HG02884 (cell line): ENCODE results near the gene ALDOB.
A peak's percentile ranks its signal among the peaks of the same experiment; 100 is the strongest.

Experiments
- ATAC-seq: cut with Tn5 transposase; IDR thresholded peaks from one replicate; pipeline ENCODE4 v1.9.1; 2021; ENCODE audit warnings: mild to moderate bottlenecking, moderate library complexity; ENCODE audit not compliant: unreplicated experiment

The ALDOB gene

GRCh38 chr9:101457003-101457402, 21.4 kb upstream of the ALDOB start:
- ATAC-seq, result no peak

GRCh38 chr9:101455656-101456240, 20.2 kb upstream of the ALDOB start:
- no peak for ATAC-seq

DNA sequence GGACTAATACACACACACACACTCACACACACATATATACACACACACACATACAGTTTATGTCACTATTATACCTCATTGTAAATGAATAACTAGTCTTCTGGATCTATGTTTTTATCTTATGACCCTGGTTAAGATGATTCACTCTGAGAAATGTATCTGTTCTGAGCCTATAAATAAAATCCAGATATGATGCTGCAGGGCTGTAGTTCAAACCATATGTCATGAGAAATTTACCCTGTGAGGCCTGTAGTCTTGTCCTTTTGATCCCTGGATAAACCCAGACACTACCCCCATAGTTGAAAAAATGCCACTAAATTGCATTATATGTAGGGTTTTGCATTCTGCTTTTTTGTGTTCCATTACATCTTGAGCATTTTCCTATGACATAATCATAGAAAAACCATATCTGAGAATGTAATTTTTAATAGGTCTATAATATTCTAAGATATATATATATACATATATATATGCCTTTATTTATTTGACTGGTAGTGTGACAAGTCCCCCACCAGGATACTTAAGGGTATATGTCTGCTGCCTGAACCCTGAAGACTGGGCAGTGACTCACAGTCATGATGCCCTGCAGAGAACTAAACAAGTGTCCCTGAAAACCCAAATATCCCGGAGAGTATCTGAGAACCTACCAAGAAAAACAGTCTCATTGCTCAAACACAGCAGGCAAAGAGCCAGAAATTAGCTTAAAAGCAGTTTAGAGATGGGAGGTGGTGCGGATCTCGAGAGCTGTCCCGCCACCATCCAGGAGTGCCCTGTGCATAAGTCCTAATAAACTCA, 18.4 kb upstream of the ALDOB start:
- no peak for ATAC-seq

- no peak for ATAC-seq
Measured at GRCh38 chr9:101451498-101451897, 15.9 kb upstream of the ALDOB start.

DNA sequence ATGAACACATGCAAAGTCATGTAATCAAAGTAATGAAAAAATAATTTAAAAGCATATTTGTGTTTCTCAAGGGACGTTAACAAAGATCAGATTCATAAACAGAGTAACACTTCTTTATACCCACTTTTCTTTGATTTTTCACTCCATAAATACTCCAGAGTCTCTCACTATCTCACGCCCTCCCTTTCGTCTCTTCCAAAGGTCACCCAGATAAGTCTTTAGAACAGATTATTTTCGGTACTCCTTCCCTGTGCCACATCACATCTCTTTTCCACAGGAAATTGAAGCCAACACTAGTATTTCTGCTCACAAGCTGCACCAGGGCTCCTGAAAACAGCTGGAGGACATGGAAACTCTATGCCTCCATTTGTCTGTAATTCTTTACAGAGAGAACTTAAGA, 15.4 kb upstream of the ALDOB start:
- no peak for ATAC-seq

- peak; percentile 97 for ATAC-seq
Measured at GRCh38 chr9:101449071-101449721, 13.6 kb upstream of the ALDOB start.

- ATAC-seq, result no peak
Measured at GRCh38 chr9:101448680-101449070, 13.1 kb upstream of the ALDOB start.

DNA sequence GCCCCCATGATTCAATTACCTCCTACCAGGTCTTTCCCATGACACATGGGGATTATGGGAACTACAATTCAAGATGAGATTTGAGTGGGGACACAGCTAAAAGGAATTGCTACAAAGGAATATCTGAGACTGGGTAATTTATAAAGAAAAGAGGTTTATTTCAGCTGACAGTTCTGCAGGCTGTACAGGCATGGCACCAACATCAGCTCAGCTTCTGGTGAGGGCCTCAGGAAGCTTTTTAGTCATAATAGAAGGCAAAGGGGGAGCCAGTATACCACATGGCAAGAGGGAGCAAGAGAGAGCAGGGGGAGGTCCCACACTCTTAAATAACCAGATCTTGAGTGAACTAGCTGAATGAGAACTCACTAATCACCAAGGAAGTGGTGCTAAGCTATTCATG, 11.2 kb upstream of the ALDOB start:
- no peak for ATAC-seq

DNA sequence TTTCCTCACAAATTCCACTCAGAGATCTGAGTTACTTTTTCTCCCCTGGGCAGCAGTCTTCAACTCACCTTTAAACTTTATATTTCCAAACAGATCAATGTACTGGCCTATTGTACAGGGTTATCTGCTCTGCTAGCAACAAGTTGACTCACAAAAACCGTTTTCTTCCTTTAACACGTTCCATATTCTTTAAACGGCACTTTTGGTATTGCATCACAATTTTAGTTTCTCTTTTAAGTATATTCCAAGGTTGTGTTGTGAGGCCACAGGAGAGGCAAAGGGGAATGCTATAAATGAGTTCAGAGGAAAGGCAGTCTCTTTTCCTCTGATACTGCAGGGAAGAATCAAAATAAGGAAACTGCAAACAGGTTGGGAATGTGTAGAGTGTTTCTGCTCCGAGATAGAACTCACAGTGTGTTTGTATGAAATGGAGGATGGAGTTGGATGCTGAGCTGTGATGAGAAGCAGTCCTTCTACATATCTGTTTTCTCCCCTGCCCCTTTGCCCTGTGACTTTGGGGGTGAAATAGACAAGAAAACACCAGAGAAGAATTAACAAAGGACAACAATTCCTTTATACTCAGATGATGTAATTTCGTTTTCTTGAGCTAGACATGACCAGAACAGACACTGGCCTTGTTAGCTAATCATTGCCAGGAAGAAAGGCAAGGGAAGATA, 9.9 kb upstream of the ALDOB start:
- no peak for ATAC-seq

DNA sequence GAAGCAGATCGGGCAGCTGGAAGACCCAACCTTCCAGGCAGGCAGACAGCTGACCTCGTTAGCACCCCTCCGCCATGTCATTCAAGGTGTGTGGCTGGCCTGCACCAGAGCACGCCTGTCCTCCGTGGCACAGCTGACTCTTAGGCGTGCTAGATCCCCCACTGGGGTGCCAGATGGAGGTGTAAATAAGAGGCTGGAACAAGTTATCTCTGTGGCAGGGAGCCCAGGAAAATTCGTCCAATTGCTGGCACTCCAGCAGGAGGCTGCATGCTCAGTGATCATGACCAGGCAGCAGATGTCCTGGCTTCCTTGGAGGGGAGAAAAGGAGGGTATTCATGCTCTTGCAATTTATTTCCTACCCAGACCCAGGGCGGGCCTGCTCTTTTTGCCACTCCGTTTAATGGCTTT, 7.8 kb upstream of the ALDOB start:
- no peak for ATAC-seq

DNA sequence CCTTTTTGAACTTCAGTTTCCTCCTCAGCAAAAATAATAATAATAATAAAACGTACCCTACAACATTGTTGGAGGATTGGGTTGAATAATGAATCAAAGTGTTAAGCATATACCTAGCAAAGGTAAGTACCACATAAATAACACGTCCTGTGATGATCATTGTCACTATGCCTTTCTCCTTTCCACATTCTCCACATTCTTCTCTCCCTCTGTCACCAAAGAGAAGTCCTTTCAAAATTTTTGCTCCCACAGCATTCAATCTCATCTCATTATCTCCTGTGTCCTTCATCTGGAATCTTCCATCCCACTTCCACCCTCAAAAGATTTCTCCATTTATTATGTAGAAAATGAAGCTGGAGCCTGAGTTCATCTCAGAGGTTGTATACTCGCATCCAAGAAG, 7.2 kb upstream of the ALDOB start:
- ATAC-seq, result no peak

DNA sequence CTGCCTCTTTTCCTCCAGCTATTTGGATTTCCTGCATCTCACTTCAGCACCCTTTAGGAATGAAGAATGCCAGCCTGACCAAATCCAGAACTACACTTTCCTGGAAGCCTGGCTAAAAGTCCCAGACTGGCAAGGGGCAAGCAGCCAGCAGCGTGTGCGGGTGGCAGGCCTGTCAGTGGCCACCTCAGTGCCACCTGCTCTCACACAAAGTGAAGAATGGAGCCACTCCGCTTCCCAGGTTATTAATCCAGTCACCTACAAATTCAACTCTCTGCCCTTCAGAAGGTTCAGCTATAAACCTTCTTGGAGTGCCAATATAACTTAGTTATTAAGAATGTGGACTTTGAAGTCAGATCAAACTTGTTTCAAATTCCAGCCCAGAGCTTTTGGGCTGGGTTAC, 6.7 kb upstream of the ALDOB start:
- no peak for ATAC-seq

DNA sequence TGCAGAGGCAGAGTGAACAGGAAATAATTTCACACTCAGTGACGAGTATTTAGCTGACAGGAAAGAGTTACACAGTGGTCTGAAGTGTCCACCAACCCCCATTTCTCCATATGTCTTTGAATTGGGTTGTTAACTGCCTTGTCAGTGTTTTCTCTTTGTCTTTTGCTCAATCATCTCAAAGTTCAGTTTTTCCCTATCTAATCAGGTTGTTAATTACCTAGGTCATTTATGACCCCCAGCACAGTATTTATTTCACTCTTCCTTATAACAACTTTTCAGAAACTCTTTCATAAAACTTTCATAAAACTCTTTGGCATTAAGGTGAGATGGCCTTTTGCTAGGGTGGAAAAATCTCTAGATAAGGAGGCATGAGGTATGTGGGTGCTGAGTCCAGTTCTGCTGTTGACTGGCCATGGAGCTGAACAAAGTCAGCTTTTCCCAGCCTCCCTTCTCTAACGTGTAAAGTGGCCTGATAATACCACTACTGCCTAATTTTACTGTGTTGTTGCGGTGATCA, 5.2 kb upstream of the ALDOB start:
- no peak for ATAC-seq

DNA sequence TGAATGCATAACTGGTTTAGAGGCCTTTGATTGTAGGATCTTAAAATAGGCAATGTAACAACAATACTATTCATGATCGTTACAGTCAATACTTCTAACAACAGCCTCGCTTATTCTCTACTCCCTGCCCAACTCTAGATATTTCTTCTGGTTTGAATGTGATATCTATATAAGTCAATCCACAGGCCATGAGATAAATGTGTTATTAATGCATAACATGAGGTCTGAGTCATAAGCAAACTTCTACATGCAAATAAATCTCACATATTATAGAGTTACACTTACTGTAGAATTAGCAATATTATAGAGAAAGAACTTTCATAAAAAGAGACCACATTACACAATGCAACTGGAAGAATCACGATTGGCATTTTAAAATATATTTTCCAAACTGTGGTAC, 2.9 kb upstream of the ALDOB start:
- ATAC-seq, result no peak

GRCh38 chr9:101437806-101438232, 2.2 kb upstream of the ALDOB start:
- no peak for ATAC-seq

- ATAC-seq, result no peak
Measured at GRCh38 chr9:101434998-101435397, 576 bp downstream of the ALDOB start.

GRCh38 chr9:101433229-101433628, 2.3 kb downstream of the ALDOB start:
- ATAC-seq, result no peak

DNA sequence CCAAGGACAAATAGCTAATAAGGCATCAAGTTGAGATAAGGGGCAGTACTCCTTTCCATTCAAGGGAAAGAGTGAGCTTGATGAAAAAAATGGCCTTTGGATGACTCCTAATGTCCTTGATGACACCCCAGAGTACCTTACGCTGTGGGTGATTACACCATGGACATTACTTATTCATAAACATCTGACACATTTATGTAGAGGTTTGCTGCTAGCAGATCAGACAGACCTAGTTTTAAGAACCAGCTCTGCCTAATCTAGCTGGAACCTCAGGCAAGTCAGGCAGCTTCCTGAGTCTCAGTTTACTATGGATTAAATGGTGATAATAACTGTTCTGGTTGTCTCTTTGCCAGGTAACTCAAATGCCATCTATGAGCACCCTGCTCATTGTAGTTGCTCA, 2.8 kb downstream of the ALDOB start:
- ATAC-seq, result no peak

GRCh38 chr9:101432171-101432570, 3.4 kb downstream of the ALDOB start:
- no peak for ATAC-seq

DNA sequence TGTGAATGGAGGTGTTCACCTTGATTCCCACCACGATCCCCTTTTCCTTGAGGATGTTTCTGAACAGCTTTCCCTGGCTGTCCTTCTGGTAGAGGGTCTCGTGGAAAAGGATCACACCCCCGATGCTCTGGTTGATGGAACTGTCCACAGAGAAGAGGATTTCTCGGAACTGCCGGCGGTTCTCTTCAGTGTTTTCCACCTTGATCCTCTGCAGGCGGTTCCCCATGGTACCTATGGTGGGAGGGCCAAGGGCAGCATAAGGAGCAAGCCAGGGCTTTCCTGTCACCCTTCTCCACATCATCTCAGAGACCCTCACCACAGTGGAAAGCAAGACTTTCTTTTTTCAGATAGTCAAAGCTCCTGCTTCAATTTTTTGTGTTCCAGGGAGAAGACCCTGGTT, 5.8 kb downstream of the ALDOB start:
- ATAC-seq, result no peak

GRCh38 chr9:101428909-101429308, 6.7 kb downstream of the ALDOB start:
- no peak for ATAC-seq
